Jurkat, Clone E6-1 (cell line): ENCODE data around the gene FAM32A.
"Not testable (repeated sequence)": the region's sequence is repeated elsewhere in the genome, so short reads cannot be mapped to it uniquely, and the experiment has no call there.

Experiments
- DNase-seq: peaks from one replicate; pipeline ENCODE4 v3.0.0-alpha.2; 2011; ENCODE audit warnings: low read depth, low spot score
- H3K4me3 ChIP-seq: 2 replicates; pipeline ENCODE4 v1.5.1; 2011; ENCODE audit warnings: mild to moderate bottlenecking, low read length, control low read depth, moderate library complexity

FAM32A gene

GRCh38 chr19:16160943-16161560 is 24.2 kb upstream of the FAM32A start:
- no peak for DNase-seq
- no peak overlapping the region for H3K4me3 ChIP-seq

- H3K4me3 ChIP-seq: no peak overlapping the region
- no peak for DNase-seq
These were observed 23.4 kb upstream of the FAM32A start for GRCh38 chr19:16161840-16162239.

GRCh38 chr19:16164222-16164890 is 20.9 kb upstream of the FAM32A start:
- no peak overlapping the region for H3K4me3 ChIP-seq
- DNase-seq: no peak

GRCh38 chr19:16166417-16166816 is 18.8 kb upstream of the FAM32A start:
- no peak for DNase-seq
- H3K4me3 ChIP-seq: no peak overlapping the region

GRCh38 chr19:16167055-16167454 is 18.2 kb upstream of the FAM32A start:
- no peak overlapping the region for H3K4me3 ChIP-seq
- DNase-seq: no peak

- H3K4me3 ChIP-seq: no peak overlapping the region
- peak; percentile 60 for DNase-seq
These were observed 16.6 kb upstream of the FAM32A start for GRCh38 chr19:16168465-16169081.

- no peak overlapping the region for H3K4me3 ChIP-seq
These were observed 15.1 kb upstream of the FAM32A start for GRCh38 chr19:16170134-16170533.

GRCh38 chr19:16175954-16176353 is 9.3 kb upstream of the FAM32A start:
- no peak for DNase-seq
- no peak overlapping the region for H3K4me3 ChIP-seq

More at GRCh38 chr19:16170134-16170533, 15.1 kb upstream of the FAM32A start:
- DNase-seq: no peak

- DNase-seq, H3K4me3 ChIP-seq: not testable (repeated sequence)
These were observed 6.3 kb upstream of the FAM32A start for GRCh38 chr19:16178866-16179265.

GRCh38 chr19:16180611-16181010 is 4.6 kb upstream of the FAM32A start:
- no peak overlapping the region for H3K4me3 ChIP-seq
- no peak for DNase-seq

GRCh38 chr19:16184665-16185122 is 516 bp upstream of the FAM32A start:
- H3K4me3 ChIP-seq: peak overlapping the region; percentile 96
- DNase-seq: no peak

- peak overlapping the region; percentile 96 for H3K4me3 ChIP-seq
- DNase-seq: peak; percentile 10
These were observed 536 bp downstream of the FAM32A start for GRCh38 chr19:16185768-16186123.

GRCh38 chr19:16188521-16188920 is 3.3 kb downstream of the FAM32A start:
- no peak for DNase-seq
- no peak overlapping the region for H3K4me3 ChIP-seq

GRCh38 chr19:16190198-16190597 is 5.0 kb downstream of the FAM32A start:
- H3K4me3 ChIP-seq: no peak overlapping the region
- no peak for DNase-seq

GRCh38 chr19:16190736-16191135 is 5.5 kb downstream of the FAM32A start:
- no peak overlapping the region for H3K4me3 ChIP-seq
- no peak for DNase-seq

- H3K4me3 ChIP-seq: no peak overlapping the region
- no peak for DNase-seq
These were observed 6.2 kb downstream of the FAM32A start for GRCh38 chr19:16191216-16191908.

- no peak for DNase-seq
- H3K4me3 ChIP-seq: no peak overlapping the region
These were observed 8.3 kb downstream of the FAM32A start for GRCh38 chr19:16193466-16193865.

- no peak for DNase-seq
- H3K4me3 ChIP-seq: peak overlapping the region; percentile 91
These were observed 12.0 kb downstream of the FAM32A start for GRCh38 chr19:16197188-16197621.

- H3K4me3 ChIP-seq: peak within 1 kb of the TSS; percentile 91
- DNase-seq: peak; percentile 97
These were observed 12.6 kb downstream of the FAM32A start, which contains the start of gene AP1M1 for GRCh38 chr19:16197622-16198369. TSS of gene AP1M1 (plus strand) at chr19:16197911. CDS start at chr19:16198027, 116 bp downstream.
